ENCODE data around the gene DYNLL1.
A peak's percentile ranks its signal among the peaks of the same experiment; 100 is the strongest.
"Not testable (repeated sequence)": the region's sequence is repeated elsewhere in the genome, so short reads cannot be mapped to it uniquely, and the experiment has no call there.

The DYNLL1 gene

DNA sequence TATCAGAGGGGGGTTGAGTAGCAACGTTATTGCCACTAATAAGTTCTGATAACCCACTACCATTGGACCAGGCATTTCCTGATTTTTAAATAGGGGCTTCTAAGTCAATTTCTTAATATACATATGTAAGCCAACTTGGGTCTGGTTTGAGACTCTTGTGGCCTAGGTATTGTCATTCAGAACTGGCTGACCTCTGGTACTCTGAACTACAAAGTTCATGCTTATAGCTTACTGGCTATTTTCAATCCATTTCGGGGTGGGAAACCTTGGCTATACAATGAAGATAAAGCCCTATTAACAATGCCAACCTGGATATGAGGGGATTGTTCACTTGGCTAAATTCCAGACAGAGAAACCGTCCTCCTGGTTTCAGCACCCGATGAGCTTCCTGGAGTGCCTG, 8.7 kb downstream of the DYNLL1 start:
- no peak overlapping the region for H3K27ac ChIP-seq
- DNase-seq (ENCODE audit: low read depth, low spot score), result no peak

DNA sequence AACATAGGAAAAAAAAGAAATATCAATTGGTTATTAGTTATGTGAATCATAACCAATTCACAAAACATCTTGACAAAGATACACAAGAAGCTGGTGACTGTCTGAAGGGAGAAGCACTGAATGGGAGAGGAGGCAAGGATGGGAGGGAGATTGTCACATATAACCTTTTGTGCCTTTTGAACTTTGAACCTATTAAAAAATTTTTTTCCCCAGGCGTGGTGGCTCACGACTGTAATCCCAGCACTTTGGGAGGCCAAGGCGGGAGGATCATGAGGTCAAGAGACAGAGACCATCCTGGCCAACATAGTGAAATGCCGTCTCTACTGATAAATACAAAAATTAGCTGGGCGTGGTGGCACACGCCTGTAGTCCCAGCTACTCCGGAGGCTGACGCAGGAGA, 12.6 kb downstream of the DYNLL1 start:
- H3K27ac ChIP-seq, result no peak overlapping the region
- DNase-seq (ENCODE audit: low read depth, low spot score), result no peak

DNA sequence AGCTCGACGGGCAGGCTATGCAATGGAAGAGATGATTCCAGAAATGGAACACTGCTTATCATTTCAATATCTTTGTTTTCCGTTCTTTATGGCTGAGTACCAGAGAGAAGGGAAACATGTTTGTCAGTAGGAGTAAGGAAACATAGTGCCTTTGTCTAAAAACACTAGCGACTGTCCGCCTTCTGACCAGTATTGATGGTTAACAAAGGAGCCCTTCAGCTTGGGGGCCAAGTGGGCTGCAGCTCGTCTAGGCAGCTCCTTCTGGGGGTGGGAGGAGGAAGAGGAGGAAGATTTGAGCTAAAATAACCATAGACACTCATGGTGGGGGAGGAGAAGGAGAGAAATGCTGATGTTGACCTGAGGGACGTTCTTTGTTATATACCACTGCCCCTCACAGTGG, 18.1 kb downstream of the DYNLL1 start:
- H3K27ac ChIP-seq, result no peak overlapping the region
- DNase-seq (ENCODE audit: low read depth, low spot score), result no peak

DNA sequence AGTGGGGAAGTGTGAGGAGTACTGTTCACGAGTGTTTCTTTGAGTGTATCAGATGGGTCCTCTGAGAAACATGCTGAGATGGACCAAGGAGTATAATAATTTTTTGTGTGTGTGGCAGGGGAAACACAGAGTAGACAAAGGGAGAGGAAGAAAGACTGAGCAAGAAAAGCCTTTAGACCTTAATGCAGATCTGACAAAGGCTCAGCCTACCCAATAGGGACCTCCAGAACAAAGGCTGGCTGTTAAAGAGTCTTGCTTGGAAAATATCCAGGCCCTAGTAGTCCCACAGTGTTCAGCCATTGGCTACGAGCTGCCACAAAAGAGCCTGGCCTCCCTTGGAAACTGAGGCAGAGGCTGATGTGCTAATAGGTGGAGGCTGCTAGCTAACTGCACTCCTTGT, 19.6 kb downstream of the DYNLL1 start:
- H3K27ac ChIP-seq, result no peak overlapping the region
- DNase-seq (ENCODE audit: low read depth, low spot score), result no peak

GRCh38 chr12:120519324-120519723, 23.4 kb downstream of the DYNLL1 start:
- not testable (repeated sequence) for DNase-seq (ENCODE audit: low read depth, low spot score); H3K27ac ChIP-seq

GRCh38 chr12:120522568-120522967, 26.7 kb downstream of the DYNLL1 start:
- no peak overlapping the region for H3K27ac ChIP-seq
- DNase-seq (ENCODE audit: low read depth, low spot score), result no peak

DNA sequence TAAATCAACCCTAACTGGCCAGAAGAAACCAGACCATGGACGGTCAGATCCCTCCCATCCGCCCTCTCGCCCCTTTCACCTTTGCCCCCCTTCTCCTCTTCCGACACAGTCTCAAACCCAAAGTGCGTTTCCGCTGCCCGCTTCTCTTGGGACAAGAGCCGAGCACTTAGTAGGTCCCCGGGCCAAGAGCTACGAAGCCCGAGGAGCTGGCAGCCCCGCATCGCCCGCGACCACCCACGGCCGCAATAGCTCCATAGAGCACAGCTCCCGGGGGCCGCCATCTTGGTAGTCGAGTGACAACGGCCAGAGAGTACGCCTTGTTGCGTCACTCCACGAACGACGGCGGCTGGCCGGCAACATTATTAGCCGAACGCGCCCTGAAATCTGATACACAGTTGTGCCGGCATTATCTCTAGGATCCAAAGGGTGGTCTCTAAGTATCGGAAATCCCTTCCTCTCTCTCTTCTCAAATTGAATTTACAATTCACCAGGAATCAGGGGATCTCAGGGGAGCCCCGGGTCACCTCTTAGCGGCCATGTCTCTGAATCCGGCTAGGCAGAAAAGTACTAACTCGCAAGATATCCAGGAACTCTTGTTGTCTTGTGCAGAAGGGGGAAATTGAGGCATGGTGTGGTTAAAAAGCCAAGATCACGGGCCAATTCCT, 33.1 kb downstream of the DYNLL1 start, which contains the start of gene COQ5:
COQ5 (minus strand) TSS at position 298 of the 665 bp plus-strand sequence; CDS start at position 281, 17 bp downstream.
- no peak for DNase-seq (ENCODE audit: low read depth, low spot score)
- peak within 1 kb of the TSS; percentile 88 for H3K27ac ChIP-seq

DNA sequence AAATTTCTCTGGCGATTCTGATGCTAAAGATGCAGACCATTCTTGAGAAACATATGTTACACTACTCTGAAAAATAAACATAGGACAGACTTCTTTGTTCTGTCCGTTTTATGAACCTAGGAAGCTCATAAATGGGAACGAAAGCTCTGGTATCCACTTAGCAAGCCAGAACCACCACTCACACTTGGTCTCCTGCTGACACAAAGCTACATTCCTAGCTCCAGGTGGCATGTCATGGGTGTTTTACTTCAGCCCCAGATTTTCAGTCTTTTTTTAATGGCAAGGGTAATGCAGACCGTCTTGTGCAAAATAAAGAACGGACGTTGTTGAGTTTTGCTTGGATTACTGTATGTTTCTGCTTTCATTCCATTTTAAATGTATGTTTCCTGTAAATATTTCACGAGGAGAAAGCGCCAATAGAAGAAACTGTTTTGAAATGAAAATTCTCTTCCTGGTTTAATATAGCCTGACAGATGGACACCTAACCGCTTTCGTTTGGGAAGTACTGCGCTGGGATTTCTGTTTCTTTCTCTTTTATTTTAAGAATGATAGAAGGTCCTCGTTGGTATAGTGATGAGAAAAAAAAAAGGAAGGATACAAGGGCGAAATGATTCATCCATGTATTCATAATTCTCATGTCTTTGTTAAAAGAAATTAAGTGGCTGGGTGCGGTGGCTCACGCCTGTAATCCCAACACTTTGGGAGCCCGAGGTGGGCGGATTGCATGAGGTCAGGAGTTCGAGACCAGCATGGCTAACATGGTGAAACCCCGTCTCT, 33.9 kb downstream of the DYNLL1 start:
- no peak for DNase-seq (ENCODE audit: low read depth, low spot score)
- peak overlapping the region; percentile 88 for H3K27ac ChIP-seq

GRCh38 chr12:120530418-120530761, 34.5 kb downstream of the DYNLL1 start:
- DNase-seq (ENCODE audit: low read depth, low spot score), result not testable (repeated sequence)
- H3K27ac ChIP-seq, result peak overlapping the region; percentile 88

DNA sequence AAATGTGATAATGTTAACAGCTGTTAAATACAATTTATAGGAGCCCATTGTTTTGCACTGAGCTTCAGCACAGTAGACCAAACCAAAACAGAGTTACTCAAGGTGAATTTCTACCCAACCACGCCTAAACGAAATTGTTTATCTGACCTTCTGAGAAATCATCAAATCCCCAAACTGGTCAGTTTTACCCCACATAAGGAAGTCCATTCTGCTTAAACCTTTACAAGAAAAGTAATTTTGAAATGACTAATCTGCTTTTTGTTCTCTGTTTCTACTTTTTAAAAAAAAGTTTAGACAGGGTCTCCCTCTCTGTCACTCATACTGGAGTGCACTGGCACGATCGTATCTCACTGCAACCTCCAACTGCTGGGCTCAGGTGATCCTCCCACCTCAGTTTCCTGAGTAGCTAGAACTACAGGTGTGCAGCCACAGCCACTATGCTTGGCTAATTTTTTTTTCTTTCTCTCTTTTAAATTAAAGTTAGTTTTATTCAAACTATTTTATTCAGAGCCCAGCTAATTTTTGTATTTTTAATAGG, 36.9 kb downstream of the DYNLL1 start:
- DNase-seq (ENCODE audit: low read depth, low spot score), result no peak
- no peak overlapping the region for H3K27ac ChIP-seq

DNA sequence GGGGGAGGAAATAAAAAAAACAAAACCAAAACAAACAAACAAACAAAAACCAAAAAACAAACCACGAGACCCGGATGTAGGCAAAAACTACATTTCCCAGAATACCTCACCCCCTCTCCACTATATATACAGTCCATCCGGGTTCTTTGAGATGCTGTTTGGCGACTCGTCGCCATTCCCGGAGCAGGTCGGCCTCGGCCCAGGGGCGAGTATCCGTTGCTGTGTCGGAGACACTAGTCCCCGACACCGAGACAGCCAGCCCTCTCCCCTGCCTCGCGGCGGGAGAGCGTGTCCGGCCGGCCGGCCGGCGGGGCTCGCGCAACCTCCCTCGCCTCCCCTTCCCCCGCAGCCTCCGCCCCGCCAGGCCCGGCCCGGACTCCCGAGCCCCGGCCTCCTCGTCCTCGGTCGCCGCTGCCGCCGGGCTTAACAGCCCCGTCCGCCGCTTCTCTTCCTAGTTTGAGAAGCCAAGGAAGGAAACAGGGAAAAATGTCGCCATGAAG, 38.3 kb downstream of the DYNLL1 start, which contains the start of gene RNF10:
RNF10 (plus strand) TSS at position 154 of the 500 bp plus-strand sequence. CDS start 456 bp downstream, outside the sequence.
- peak; percentile 54 for DNase-seq (ENCODE audit: low read depth, low spot score)
- peak within 1 kb of the TSS; percentile 86 for H3K27ac ChIP-seq

- peak overlapping the region; percentile 86 for H3K27ac ChIP-seq
- DNase-seq (ENCODE audit: low read depth, low spot score), result peak; percentile 46
These were observed 39.1 kb downstream of the DYNLL1 start for GRCh38 chr12:120534703-120535655.

- no peak for DNase-seq (ENCODE audit: low read depth, low spot score)
- H3K27ac ChIP-seq, result no peak overlapping the region
These were observed 40.3 kb downstream of the DYNLL1 start for GRCh38 chr12:120536064-120536791.

DNA sequence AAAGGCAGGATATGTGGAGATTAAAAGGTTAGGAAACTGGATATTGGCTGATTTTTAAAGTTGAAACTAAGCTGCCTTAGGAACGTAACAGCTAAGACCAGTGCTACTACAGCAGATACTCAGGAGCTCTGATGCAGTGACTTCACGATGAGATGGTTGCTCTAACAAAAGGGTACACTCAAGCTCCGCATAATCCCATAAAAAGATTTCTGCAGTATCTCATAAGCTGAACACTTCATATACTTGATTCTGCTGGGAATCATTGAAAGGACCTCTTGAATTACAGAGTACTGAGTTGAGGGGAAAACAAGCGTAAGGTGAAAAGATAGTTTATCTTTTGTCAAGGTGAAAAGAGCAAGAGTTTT, 41.9 kb downstream of the DYNLL1 start:
- DNase-seq (ENCODE audit: low read depth, low spot score), result no peak
- H3K27ac ChIP-seq, result peak overlapping the region; percentile 69

DNA sequence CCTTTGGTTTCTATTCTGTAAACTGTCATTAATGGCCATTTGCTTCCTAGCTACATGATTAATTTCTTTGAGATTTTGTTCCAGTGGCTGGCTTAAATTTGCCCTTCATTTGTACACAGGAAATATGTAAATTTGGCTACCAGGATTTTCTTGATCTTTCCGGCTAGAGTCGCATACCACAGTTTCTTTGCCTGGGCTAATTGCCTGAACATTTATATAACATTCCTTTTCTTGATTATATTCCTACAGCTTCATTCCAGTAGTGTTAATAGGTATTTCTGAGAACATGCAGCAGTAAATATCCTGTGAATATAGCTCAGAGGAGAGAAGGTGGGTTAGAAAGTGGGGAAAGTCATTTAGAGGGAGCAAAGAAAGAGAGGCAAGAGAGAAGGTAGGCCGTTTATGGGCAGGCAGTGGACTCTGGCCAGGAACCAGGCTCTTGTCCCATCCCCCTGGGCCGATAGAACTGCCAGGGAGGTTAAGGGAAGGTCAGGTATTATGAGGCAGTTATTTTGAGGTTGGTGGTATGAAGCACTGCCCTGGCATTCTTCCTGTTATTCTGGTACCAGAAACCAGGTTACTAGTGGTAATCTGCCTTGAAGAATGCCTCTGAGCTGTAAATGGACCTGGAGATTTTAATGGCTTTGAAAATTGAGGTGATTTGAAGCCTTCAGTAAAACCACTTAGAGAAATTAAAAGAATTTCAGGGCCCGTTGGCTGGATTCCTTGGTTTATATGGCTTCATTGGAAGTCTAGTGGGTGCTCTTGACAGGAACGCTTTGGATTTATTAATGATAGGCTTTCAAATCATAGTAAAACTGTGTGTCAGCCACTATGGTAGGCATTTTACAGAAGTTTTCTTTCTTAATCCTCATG, 42.6 kb downstream of the DYNLL1 start:
- H3K27ac ChIP-seq, result peak overlapping the region; percentile 69
- DNase-seq (ENCODE audit: low read depth, low spot score), result peak; percentile 45

DNA sequence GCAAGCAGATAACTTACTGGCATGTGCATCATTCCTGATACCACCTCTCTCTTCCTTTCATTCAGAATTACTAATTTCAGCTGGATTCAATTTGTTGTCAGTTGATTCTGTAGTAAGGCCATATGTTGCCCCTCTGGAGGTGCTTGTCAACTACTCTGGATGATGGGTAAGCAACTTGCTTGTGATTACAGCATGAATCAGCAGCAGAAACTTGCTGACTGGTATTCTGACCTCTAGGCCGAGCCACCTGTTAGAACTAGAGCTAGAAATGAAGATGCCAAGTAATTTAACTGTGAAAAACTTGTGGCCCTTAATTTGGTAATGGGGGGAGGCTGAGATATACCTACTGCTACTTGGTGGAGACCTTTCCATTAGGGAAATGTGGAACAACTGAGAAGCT, 43.4 kb downstream of the DYNLL1 start:
- DNase-seq (ENCODE audit: low read depth, low spot score), result no peak
- peak overlapping the region; percentile 69 for H3K27ac ChIP-seq

- DNase-seq (ENCODE audit: low read depth, low spot score), result no peak
- no peak overlapping the region for H3K27ac ChIP-seq
These were observed 44.5 kb downstream of the DYNLL1 start for GRCh38 chr12:120540445-120540844.

DNA sequence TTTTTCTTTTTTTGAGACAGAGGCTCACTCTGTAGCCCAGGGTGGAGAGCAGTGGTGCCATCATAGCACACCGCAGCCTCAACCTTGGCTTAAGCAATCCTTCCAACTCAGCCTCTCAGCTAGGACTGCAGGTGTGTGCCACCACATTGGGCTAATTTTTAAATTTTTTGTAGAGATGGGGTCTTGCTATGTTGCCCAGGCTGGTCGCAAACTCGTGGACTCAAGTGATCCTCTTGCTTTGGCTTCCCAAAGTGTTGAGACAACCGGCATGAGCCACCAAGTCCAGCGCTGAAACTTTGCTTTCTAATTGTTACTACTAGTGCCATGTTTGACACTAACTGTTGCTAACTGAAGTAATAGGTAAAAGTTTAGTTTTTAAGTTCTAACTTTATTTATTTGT, 46.3 kb downstream of the DYNLL1 start:
- H3K27ac ChIP-seq, result no peak overlapping the region
- DNase-seq (ENCODE audit: low read depth, low spot score), result no peak

DNA sequence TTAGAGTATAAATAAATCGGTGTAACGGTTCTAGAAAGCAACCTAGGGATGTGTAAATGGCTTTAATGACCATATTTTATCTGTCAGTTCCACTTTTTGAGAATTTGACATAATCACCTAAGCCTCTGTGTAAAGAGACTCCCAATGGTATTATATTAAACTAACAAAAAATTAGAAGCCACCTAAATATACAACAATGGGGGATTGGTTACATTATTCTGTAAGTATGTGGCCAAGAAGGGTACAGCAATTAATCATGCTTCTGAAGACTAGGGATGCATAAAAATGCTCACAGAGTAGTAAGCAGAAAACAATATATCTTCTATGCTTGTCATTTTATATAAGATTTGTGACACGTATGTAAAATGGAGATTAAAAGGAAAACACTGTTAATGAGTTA, 48.8 kb downstream of the DYNLL1 start:
- no peak overlapping the region for H3K27ac ChIP-seq
- DNase-seq (ENCODE audit: low read depth, low spot score), result no peak

All from epithelial cell of prostate (primary cell).